ENCODE measurements around the gene UBAC1.

Gene UBAC1

DNA sequence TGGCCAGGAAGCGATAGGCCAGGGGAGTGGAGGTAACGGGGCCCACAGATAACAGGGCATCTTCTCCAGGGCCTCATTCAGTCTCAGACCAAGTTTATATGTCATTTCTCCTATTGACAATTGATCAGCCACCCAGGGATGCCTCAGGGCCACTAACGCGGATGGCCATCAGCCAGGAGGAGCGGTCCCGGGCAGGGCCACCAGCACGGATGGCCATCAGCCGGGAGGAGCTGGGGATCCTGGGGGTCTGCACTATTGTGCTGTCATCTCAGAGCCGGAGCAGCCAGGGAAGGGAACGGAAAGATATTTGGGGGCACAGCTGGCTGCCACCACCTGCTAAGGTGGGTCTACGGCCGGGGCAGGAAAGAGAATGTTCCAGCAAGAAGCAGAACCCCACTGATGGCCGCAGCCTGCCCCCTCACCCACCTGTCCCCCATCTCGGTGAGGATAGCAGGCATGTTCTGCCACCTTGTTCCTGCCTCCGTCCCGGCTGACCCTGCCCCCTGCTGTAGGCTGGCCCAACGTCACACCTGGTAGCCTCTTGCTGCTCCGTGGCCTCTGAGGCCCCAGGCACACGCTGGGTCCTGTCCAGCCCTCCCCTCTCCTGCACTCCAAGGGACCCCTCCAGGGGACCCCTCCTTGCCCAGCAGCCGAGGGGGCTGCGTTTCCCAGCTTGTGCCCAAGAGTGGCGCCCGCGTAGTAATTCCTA lies 21.5 kb upstream of the UBAC1 start:
- TF ChIP-seq ZNF600 (tag by site-specific recombination; IDR thresholded peaks at IDR 0.05) (peak; percentile 76), ZNF624 (tag by site-specific recombination; IDR thresholded peaks at IDR 0.05) (no peak), GLIS2 (tag by site-specific recombination; IDR thresholded peaks at IDR 0.05) (0 out of 2 replicates have a peak, but pooled peaks have one; percentile 20), ZNF664 (tag by site-specific recombination; IDR thresholded peaks at IDR 0.05) (peak; percentile 63; the same call in 1 of the 2 replicates)
- no peak overlapping the region for H3K27ac ChIP-seq (ENCODE audit: extremely low read depth, low read depth, low read length)
- ChIA-PET CTCF (interaction anchor here (0.6 to 1.7 kb wide), 4 partner anchors 7 to 156 kb away, joined by 3 to 11 read pairs (median 4); no protein-coding TSS in a partner anchor), POLR2A (no interaction called here)
- no peaks in the 10 kb centered on the region for H3K9me3 ChIP-seq (ENCODE audit: control insufficient read depth, insufficient read depth, low read depth, low read length)
- H3K4me1 ChIP-seq (ENCODE audit: control insufficient read depth, insufficient read depth, low read length): no peaks in the 10 kb centered on the region
- no peak overlapping the region for H3K4me3 ChIP-seq (ENCODE audit: low read depth, low read length)
- no peaks in the 10 kb centered on the region for H3K36me3 ChIP-seq (ENCODE audit: control insufficient read depth in 2 of 2, insufficient read depth in 1 of 2, low read length in 2 of 2)

GRCh38 chr9:135980926-135981630 lies 19.9 kb upstream of the UBAC1 start:
- H3K4me3 ChIP-seq (ENCODE audit: low read depth, low read length): no peak overlapping the region
- CTCF ChIA-PET: interaction anchor here (0.7 kb wide), 1 partner anchor 430 kb away, joined by 4 read pairs; the partner anchor contains the start of genes ENTR1 and PMPCA
- H3K9me3 ChIP-seq (ENCODE audit: control insufficient read depth, insufficient read depth, low read depth, low read length): no peaks in the 10 kb centered on the region
- no peaks in the 10 kb centered on the region for H3K4me1 ChIP-seq (ENCODE audit: control insufficient read depth, insufficient read depth, low read length)
- H3K27ac ChIP-seq (ENCODE audit: extremely low read depth, low read depth, low read length): no peak overlapping the region
- POLR2A ChIA-PET: no interaction called here
- peak; percentile 46; the same call in 1 of the 2 replicates for TF ChIP-seq GLIS2 (tag by site-specific recombination; IDR thresholded peaks at IDR 0.05)
- TF ChIP-seq ZEB2 (tag by site-specific recombination; IDR thresholded peaks at IDR 0.05): 0 out of 2 replicates have a peak, but pooled peaks have one; percentile 35
- no peak for TF ChIP-seq ZNF248 (tag by site-specific recombination; IDR thresholded peaks at IDR 0.05)
- TF ChIP-seq ZBTB48 (tag by site-specific recombination; IDR thresholded peaks at IDR 0.05): peak; percentile 65; the same call in 1 of the 2 replicates
- no peaks in the 10 kb centered on the region for H3K36me3 ChIP-seq (ENCODE audit: control insufficient read depth in 2 of 2, insufficient read depth in 1 of 2, low read length in 2 of 2)

DNA sequence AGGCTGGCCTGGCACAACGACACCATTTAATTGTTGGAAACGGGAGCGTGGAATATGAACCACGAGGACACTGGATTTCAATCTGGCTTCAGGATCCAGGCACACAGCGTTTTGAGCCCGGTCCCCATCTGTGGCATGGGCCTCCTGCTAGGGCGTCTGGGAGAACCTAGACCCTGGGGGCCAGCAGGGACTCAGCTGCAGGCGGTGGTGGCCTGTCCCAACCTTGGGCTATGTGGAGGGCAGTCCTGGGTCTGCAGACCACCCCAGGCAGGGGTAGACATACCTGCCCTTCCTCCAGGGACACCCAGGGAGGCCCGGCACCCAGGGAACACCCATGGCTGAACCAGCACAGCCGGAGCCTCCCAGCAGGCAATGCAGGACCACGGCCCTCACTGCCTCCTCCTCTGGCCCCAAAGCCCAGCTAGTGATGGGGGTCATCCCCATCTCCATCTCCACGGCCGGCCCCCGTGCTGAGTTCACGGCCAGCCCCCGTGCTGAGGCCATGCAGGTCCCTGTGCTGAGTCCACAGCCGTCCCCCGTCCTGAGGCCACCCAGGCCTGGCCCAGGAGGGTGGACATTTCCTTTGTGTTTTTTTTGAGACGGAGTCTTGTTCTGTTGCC lies 18.5 kb upstream of the UBAC1 start:
- TF ChIP-seq ZIC2 (tag by site-specific recombination; IDR thresholded peaks at IDR 0.05) (peak; percentile 21; the same call in 1 of the 2 replicates), GLIS1 (tag by site-specific recombination; IDR thresholded peaks at IDR 0.05) (peak; percentile 68), TRIM28 (IDR thresholded peaks at IDR 0.05; ENCODE audit: borderline replicate concordance, low read length) (no peak), GLIS2 (tag by site-specific recombination; IDR thresholded peaks at IDR 0.05) (0 out of 2 replicates have a peak, but pooled peaks have one; percentile 15)
- ChIA-PET CTCF (interaction anchor here (0.6 kb wide), 1 partner anchor 185 kb away, joined by 3 read pairs; no protein-coding TSS in a partner anchor), POLR2A (no interaction called here)
- Histone ChIP-seq H3K4me1 (ENCODE audit: control insufficient read depth, insufficient read depth, low read length) (no peaks in the 10 kb centered on the region), H3K4me3 (ENCODE audit: low read depth, low read length) (no peak overlapping the region), H3K27ac (ENCODE audit: extremely low read depth, low read depth, low read length) (no peak overlapping the region), H3K36me3 (ENCODE audit: control insufficient read depth in 2 of 2, insufficient read depth in 1 of 2, low read length in 2 of 2) (no peaks in the 10 kb centered on the region), H3K9me3 (ENCODE audit: control insufficient read depth, insufficient read depth, low read depth, low read length) (no peaks in the 10 kb centered on the region)

- H3K9me3 ChIP-seq (ENCODE audit: control insufficient read depth, insufficient read depth, low read depth, low read length): no peaks in the 10 kb centered on the region
- TF ChIP-seq, protein P1, sequence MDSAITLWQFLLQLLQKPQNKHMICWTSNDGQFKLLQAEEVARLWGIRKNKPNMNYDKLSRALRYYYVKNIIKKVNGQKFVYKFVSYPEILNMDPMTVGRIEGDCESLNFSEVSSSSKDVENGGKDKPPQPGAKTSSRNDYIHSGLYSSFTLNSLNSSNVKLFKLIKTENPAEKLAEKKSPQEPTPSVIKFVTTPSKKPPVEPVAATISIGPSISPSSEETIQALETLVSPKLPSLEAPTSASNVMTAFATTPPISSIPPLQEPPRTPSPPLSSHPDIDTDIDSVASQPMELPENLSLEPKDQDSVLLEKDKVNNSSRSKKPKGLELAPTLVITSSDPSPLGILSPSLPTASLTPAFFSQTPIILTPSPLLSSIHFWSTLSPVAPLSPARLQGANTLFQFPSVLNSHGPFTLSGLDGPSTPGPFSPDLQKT (IDR thresholded peaks at IDR 0.05; ENCODE audit: borderline replicate concordance, low read depth, low read length): no peak
- TF ChIP-seq ZBTB8A (tag by site-specific recombination; IDR thresholded peaks at IDR 0.05) (0 out of 2 replicates have a peak, but pooled peaks have one; percentile 36), ZNF600 (tag by site-specific recombination; IDR thresholded peaks at IDR 0.05) (peak; percentile 61), KLF1 (tag by site-specific recombination; IDR thresholded peaks at IDR 0.05) (peak; percentile 67; the same call in 1 of the 2 replicates), GLIS1 (tag by site-specific recombination; IDR thresholded peaks at IDR 0.05) (peak; percentile 89), ZNF394 (tag by site-specific recombination; IDR thresholded peaks at IDR 0.05; ENCODE audit: borderline replicate concordance) (peak; percentile 30; the same call in 1 of the 2 replicates), ZNF610 (tag by site-specific recombination; IDR thresholded peaks at IDR 0.05; ENCODE audit: borderline replicate concordance) (no peak), TRIM28 (IDR thresholded peaks at IDR 0.05; ENCODE audit: borderline replicate concordance, low read length) (no peak), ZBTB21 (tag by site-specific recombination; IDR thresholded peaks at IDR 0.05) (no peak)
- TF ChIP-seq, protein P2, sequence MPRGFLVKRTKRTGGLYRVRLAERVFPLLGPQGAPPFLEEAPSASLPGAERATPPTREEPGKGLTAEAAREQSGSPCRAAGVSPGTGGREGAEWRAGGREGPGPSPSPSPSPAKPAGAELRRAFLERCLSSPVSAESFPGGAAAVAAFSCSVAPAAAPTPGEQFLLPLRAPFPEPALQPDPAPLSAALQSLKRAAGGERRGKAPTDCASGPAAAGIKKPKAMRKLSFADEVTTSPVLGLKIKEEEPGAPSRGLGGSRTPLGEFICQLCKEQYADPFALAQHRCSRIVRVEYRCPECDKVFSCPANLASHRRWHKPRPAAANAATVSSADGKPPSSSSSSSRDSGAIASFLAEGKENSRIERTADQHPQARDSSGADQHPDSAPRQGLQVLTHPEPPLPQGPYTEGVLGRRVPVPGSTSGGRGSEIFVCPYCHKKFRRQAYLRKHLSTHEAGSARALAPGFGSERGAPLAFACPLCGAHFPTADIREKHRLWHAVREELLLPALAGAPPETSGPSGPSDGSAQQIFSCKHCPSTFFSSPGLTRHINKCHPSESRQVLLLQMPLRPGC (tag by site-specific recombination; IDR thresholded peaks at IDR 0.05): no peak
- POLR2A ChIA-PET: no interaction called here
- H3K36me3 ChIP-seq (ENCODE audit: control insufficient read depth in 2 of 2, insufficient read depth in 1 of 2, low read length in 2 of 2): no peaks in the 10 kb centered on the region
- CTCF ChIA-PET: interaction anchor here (0.6 kb wide), 1 partner anchor 184 kb away, joined by 3 read pairs; no protein-coding TSS in a partner anchor
- no peak overlapping the region for H3K4me3 ChIP-seq (ENCODE audit: low read depth, low read length)
- H3K4me1 ChIP-seq (ENCODE audit: control insufficient read depth, insufficient read depth, low read length): no peaks in the 10 kb centered on the region
- no peak overlapping the region for H3K27ac ChIP-seq (ENCODE audit: extremely low read depth, low read depth, low read length)
Observed at GRCh38 chr9:135978642-135979546, 17.7 kb upstream of the UBAC1 start.
